GM12873 (cell line): ENCODE data around the gene ARAP1.

Experiments
- TF ChIP-seq, protein P1 (sequence below): IDR thresholded peaks from 2 replicates; pipeline ENCODE4 v1.5.1; 2012; ENCODE audit warnings: low read depth, mild to moderate bottlenecking, moderate library complexity, low read length, control low read depth; ENCODE audit not compliant: insufficient read depth; ENCODE audit errors: missing control alignments

The ARAP1 gene

DNA sequence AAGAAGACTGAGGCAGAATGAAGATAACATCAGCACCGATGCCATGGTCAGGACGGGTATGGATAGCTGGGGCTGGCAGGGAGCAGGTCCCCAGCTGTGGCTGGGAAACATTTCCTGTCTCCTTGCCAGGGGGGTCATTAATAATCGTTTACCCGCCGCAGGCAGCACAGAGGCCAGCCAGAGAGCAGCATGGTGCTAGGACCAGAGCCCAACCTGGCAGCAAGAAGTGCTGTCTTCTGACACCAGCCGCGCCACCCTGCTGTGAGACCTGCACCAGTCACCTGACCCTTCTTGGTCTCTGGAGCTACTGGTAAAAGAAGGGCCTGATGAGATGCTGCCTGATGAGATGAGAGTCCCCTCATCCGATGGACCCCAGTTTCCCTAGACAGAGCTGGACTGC is 114.3 kb downstream of the ARAP1 start:
- TF ChIP-seq, protein P1, sequence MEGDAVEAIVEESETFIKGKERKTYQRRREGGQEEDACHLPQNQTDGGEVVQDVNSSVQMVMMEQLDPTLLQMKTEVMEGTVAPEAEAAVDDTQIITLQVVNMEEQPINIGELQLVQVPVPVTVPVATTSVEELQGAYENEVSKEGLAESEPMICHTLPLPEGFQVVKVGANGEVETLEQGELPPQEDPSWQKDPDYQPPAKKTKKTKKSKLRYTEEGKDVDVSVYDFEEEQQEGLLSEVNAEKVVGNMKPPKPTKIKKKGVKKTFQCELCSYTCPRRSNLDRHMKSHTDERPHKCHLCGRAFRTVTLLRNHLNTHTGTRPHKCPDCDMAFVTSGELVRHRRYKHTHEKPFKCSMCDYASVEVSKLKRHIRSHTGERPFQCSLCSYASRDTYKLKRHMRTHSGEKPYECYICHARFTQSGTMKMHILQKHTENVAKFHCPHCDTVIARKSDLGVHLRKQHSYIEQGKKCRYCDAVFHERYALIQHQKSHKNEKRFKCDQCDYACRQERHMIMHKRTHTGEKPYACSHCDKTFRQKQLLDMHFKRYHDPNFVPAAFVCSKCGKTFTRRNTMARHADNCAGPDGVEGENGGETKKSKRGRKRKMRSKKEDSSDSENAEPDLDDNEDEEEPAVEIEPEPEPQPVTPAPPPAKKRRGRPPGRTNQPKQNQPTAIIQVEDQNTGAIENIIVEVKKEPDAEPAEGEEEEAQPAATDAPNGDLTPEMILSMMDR, result no peak

DNA sequence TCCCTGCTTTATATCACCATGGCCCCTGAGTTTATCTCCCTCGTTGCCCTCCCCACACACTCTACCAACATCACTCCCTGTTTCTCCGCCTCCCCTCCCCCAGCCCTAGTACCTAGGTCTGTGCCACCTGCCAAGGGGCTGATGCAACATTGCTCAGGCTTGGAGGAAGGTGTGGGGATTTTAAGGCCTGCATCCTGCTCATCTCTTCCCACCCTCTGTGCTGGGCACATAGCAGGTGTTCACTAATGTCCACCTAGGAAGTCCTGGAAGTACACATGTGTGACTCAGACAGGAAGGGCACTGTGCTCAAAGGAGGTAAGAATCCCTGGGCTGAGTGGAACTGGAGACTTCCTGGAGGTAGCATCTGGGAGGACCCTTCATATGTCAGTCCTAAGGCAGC is 115.0 kb downstream of the ARAP1 start:
- TF ChIP-seq, protein P1, result no peak

DNA sequence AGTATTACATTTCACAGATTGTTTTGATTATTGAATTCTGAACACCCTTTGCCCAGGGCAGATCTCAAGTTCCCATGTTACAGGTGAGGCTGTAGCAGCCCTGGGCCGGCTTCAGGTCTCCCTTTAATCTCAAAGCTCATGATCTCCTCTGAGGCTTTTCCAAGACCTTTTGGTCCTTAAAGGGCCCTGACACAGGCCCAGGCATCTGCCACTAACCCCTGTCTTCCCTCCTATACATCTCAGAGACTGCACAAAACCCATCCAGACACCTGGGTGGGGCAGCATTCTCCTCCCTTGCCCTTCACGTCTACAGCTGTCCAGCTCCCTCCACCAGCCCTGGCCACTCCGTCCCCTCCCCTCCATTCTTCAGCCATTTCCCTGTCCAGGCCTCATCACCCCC is 115.8 kb downstream of the ARAP1 start:
- TF ChIP-seq, protein P1, result no peak

DNA sequence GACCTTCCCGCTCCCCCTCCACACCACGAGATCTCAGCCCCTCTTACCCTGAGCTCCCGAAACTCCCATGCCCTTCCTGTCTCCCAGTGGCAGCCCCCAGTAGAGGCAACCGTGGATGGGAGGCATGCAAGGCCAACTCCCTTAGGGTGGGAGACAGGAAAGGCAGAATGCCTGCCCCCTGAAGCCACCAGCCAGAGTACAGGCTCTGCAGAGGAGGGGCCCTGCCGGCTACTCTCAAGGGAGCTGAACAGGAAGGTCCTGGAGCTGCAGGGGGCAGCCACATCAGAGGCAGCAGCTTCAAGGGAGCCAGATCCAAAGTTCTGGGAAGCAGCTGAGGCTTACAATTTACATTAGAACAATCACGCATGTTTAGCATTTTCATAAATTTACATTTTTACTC is 116.3 kb downstream of the ARAP1 start:
- TF ChIP-seq, protein P1, result no peak

DNA sequence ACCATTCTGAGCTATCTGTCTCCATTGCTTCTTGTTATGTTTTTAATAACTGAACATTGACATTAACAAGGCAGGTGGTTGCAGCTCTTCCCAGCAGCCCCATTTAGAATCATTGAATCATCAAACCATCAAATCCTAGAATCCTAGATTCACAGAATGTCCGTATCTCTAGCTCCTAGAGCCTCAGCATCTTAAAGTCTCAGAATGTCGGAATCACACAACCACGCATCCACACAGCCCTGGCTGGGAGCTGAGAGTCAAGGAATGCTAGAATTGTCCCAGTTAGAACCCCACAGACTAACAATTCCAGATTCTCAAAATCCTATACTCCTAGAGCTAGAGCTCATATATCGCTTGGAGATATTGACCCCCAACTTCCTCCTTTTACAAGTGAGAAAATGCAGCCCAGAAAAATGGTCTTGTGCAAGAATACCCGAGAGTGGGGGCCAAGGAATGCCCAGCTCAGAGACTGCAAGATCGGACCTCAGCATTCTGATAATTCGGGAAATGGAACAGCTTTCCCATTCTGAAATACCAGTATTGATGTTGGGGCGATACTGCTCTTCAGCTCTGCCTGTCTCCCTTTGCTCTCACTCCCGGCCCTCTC is 116.8 kb downstream of the ARAP1 start:
- TF ChIP-seq, protein P1, result no peak
